ENCODE results near the gene GJD4.

GRCh38 chr10:35639728-35640401, 34.7 kb downstream of the GJD4 start:
- TF ChIP-seq CTCF (conservative IDR thresholded peaks at IDR 0.05; ENCODE audit: low read depth in 2 of 2) (no peak), EZH2 (IDR thresholded peaks at IDR 0.05; ENCODE audit: low read depth, unreplicated experiment) (peak; percentile 29), POLR2AphosphoS5 (IDR thresholded peaks at IDR 0.05; ENCODE audit: low read depth) (no peak)
